ENCODE results near the gene SETD2. TPM values are rescaled to one million over a fixed set of nuclear protein-coding genes. Genes with fewer than 3 reads are reported as not detected.
A peak's percentile ranks its signal among the peaks of the same experiment; 100 is the strongest.
"Not testable (repeated sequence)": the region's sequence is repeated elsewhere in the genome, so short reads cannot be mapped to it uniquely, and the experiment has no call there.

SETD2 gene
- total and polyA plus RNA-seq, 5 donors from 2014 or later = 10.4 to 93.7 (median 11.7) TPM

GRCh38 chr3:47128137-47128536, 35.8 kb downstream of the SETD2 start:
- no peaks in the 10 kb centered on the region for H3K27me3 ChIP-seq (ENCODE audit: control insufficient read depth, insufficient read depth, low read length)
- peaks cover 29 to 53% (median 44%) of the 10 kb centered on the region in 4 donors for H3K4me1 Mint-ChIP-seq
- peaks cover 40% of the 10 kb centered on the region for H3K36me3 Mint-ChIP-seq
- H3K27ac Mint-ChIP-seq = peak overlapping the region in 2 of 3 donors; percentile 34 to 42
- DNase-seq (no peak), ATAC-seq (ENCODE audit: low read depth in 2 of 2) (no peak)
- no peak overlapping the region for H3K27ac ChIP-seq (ENCODE audit: insufficient read depth, low read length, poor library complexity, severe bottlenecking)
- peak overlapping the region; percentile 9 for H3K4me3 ChIP-seq (ENCODE audit: low read depth, low read length)
- H3K36me3 ChIP-seq (ENCODE audit: control insufficient read depth, insufficient read depth, low read length) = peaks cover 17% of the 10 kb centered on the region
- H3K9me3 Mint-ChIP-seq = no peaks in the 10 kb centered on the region
- peaks cover 5% of the 10 kb centered on the region for H3K27me3 Mint-ChIP-seq
- H3K4me3 Mint-ChIP-seq = no peak overlapping the region
- no peaks in the 10 kb centered on the region for H3K9me3 ChIP-seq (ENCODE audit: control insufficient read depth in 2 of 2, low read length in 2 of 2)
- peaks cover 8% of the 10 kb centered on the region for H3K4me1 ChIP-seq (ENCODE audit: control insufficient read depth, insufficient read depth, low read length, poor library complexity, severe bottlenecking)

- Mint-ChIP-seq H3K27ac (peak overlapping the region in 2 of 3 donors; percentile 39 to 66), H3K9me3 (no peaks in the 10 kb centered on the region), H3K4me3 (no peak overlapping the region), H3K27me3 (peaks cover 5% of the 10 kb centered on the region), H3K36me3 (peaks cover 65% of the 10 kb centered on the region), H3K4me1 (peaks cover 34 to 60% (median 49%) of the 10 kb centered on the region in 4 donors)
- Histone ChIP-seq H3K4me3 (ENCODE audit: low read depth, low read length) (no peak overlapping the region), H3K36me3 (ENCODE audit: control insufficient read depth, insufficient read depth, low read length) (peaks cover 43% of the 10 kb centered on the region), H3K27me3 (ENCODE audit: control insufficient read depth, insufficient read depth, low read length) (no peaks in the 10 kb centered on the region), H3K27ac (ENCODE audit: insufficient read depth, low read length, poor library complexity, severe bottlenecking) (no peak overlapping the region), H3K4me1 (ENCODE audit: control insufficient read depth, insufficient read depth, low read length, poor library complexity, severe bottlenecking) (peaks cover 20% of the 10 kb centered on the region), H3K9me3 (ENCODE audit: control insufficient read depth in 2 of 2, low read length in 2 of 2) (no peaks in the 10 kb centered on the region)
- ATAC-seq (ENCODE audit: low read depth in 2 of 2) (no peak), DNase-seq (no peak)
These were observed 40.1 kb downstream of the SETD2 start for GRCh38 chr3:47123857-47124256.

- H3K27me3 ChIP-seq (ENCODE audit: control insufficient read depth, insufficient read depth, low read length) = no peaks in the 10 kb centered on the region
- no peak for ATAC-seq (ENCODE audit: low read depth in 2 of 2)
- H3K36me3 Mint-ChIP-seq = peaks cover 59% of the 10 kb centered on the region
- H3K9me3 ChIP-seq (ENCODE audit: control insufficient read depth in 2 of 2, low read length in 2 of 2) = no peaks in the 10 kb centered on the region
- no peak for DNase-seq
- H3K4me3 ChIP-seq (ENCODE audit: low read depth, low read length) = no peak overlapping the region
- peaks cover 41 to 62% (median 51%) of the 10 kb centered on the region in 4 donors for H3K4me1 Mint-ChIP-seq
- peaks cover 32% of the 10 kb centered on the region for H3K4me1 ChIP-seq (ENCODE audit: control insufficient read depth, insufficient read depth, low read length, poor library complexity, severe bottlenecking)
- no peak overlapping the region for H3K27ac ChIP-seq (ENCODE audit: insufficient read depth, low read length, poor library complexity, severe bottlenecking)
- H3K27me3 Mint-ChIP-seq = no peaks in the 10 kb centered on the region
- H3K4me3 Mint-ChIP-seq = no peak overlapping the region
- H3K9me3 Mint-ChIP-seq = no peaks in the 10 kb centered on the region
- H3K36me3 ChIP-seq (ENCODE audit: control insufficient read depth, insufficient read depth, low read length) = peaks cover 47% of the 10 kb centered on the region
- H3K27ac Mint-ChIP-seq = peak overlapping the region in 2 of 3 donors; percentile 22 to 44
These were observed 42.5 kb downstream of the SETD2 start for GRCh38 chr3:47121409-47121808.

GRCh38 chr3:47120138-47120537, 43.8 kb downstream of the SETD2 start:
- peak overlapping the region; percentile 44 to 80 (median 74) for H3K27ac Mint-ChIP-seq
- Histone ChIP-seq H3K9me3 (ENCODE audit: control insufficient read depth in 2 of 2, low read length in 2 of 2) (no peaks in the 10 kb centered on the region), H3K36me3 (ENCODE audit: control insufficient read depth, insufficient read depth, low read length) (peaks cover 55% of the 10 kb centered on the region), H3K4me3 (ENCODE audit: low read depth, low read length) (no peak overlapping the region), H3K4me1 (ENCODE audit: control insufficient read depth, insufficient read depth, low read length, poor library complexity, severe bottlenecking) (peaks cover 32% of the 10 kb centered on the region), H3K27ac (ENCODE audit: insufficient read depth, low read length, poor library complexity, severe bottlenecking) (no peak overlapping the region), H3K27me3 (ENCODE audit: control insufficient read depth, insufficient read depth, low read length) (no peaks in the 10 kb centered on the region)
- H3K27me3 Mint-ChIP-seq = no peaks in the 10 kb centered on the region
- H3K36me3 Mint-ChIP-seq = peaks cover 51% of the 10 kb centered on the region
- H3K9me3 Mint-ChIP-seq = no peaks in the 10 kb centered on the region
- peaks cover 39 to 56% (median 50%) of the 10 kb centered on the region in 4 donors for H3K4me1 Mint-ChIP-seq
- no peak for ATAC-seq (ENCODE audit: low read depth in 2 of 2)
- peak in 1 of 3 donors; percentile 44 for DNase-seq
- peak overlapping the region in 2 of 4 donors; percentile 6 to 13 for H3K4me3 Mint-ChIP-seq

- not testable (repeated sequence) for H3K9me3 ChIP-seq (ENCODE audit: control insufficient read depth in 2 of 2, low read length in 2 of 2); DNase-seq; H3K4me3 ChIP-seq (ENCODE audit: low read depth, low read length); H3K27me3 Mint-ChIP-seq; H3K9me3 Mint-ChIP-seq; H3K27ac ChIP-seq (ENCODE audit: insufficient read depth, low read length, poor library complexity, severe bottlenecking); ATAC-seq (ENCODE audit: low read depth in 2 of 2); H3K27me3 ChIP-seq (ENCODE audit: control insufficient read depth, insufficient read depth, low read length)
- Mint-ChIP-seq H3K4me1 (peaks cover 42 to 59% (median 50%) of the 10 kb centered on the region in 4 donors), H3K27ac (peak overlapping the region; percentile 4 to 53 (median 44)), H3K36me3 (peaks cover 50% of the 10 kb centered on the region), H3K4me3 (peak overlapping the region in 2 of 4 donors; percentile 28 to 33)
- Histone ChIP-seq H3K4me1 (ENCODE audit: control insufficient read depth, insufficient read depth, low read length, poor library complexity, severe bottlenecking) (peaks cover 32% of the 10 kb centered on the region), H3K36me3 (ENCODE audit: control insufficient read depth, insufficient read depth, low read length) (peaks cover 61% of the 10 kb centered on the region)
These were observed 44.5 kb downstream of the SETD2 start for GRCh38 chr3:47119387-47119786.

GRCh38 chr3:47117807-47118364, 46.0 kb downstream of the SETD2 start:
- Mint-ChIP-seq H3K4me1 (peaks cover 45 to 56% (median 50%) of the 10 kb centered on the region in 4 donors), H3K9me3 (no peaks in the 10 kb centered on the region), H3K27me3 (no peaks in the 10 kb centered on the region), H3K36me3 (peaks cover 50% of the 10 kb centered on the region), H3K4me3 (peak overlapping the region; percentile 27 to 68 (median 48)), H3K27ac (peak overlapping the region; percentile 23 to 87 (median 75))
- H3K27me3 ChIP-seq (ENCODE audit: control insufficient read depth, insufficient read depth, low read length) = no peaks in the 10 kb centered on the region
- peak overlapping the region; percentile 56 for H3K27ac ChIP-seq (ENCODE audit: insufficient read depth, low read length, poor library complexity, severe bottlenecking)
- H3K9me3 ChIP-seq (ENCODE audit: control insufficient read depth in 2 of 2, low read length in 2 of 2) = no peaks in the 10 kb centered on the region
- H3K4me3 ChIP-seq (ENCODE audit: low read depth, low read length) = peak overlapping the region; percentile 58
- peak in 2 of 3 donors; percentile 32 to 50 for DNase-seq
- H3K36me3 ChIP-seq (ENCODE audit: control insufficient read depth, insufficient read depth, low read length) = peaks cover 61% of the 10 kb centered on the region
- peaks cover 32% of the 10 kb centered on the region for H3K4me1 ChIP-seq (ENCODE audit: control insufficient read depth, insufficient read depth, low read length, poor library complexity, severe bottlenecking)
- peak; percentile 81 to 82 for ATAC-seq (ENCODE audit: low read depth in 2 of 2)

GRCh38 chr3:47115524-47115923, 48.4 kb downstream of the SETD2 start:
- H3K27ac Mint-ChIP-seq; H3K9me3 ChIP-seq (ENCODE audit: control insufficient read depth in 2 of 2, low read length in 2 of 2); ATAC-seq (ENCODE audit: low read depth in 2 of 2); H3K27me3 Mint-ChIP-seq; H3K27me3 ChIP-seq (ENCODE audit: control insufficient read depth, insufficient read depth, low read length); H3K27ac ChIP-seq (ENCODE audit: insufficient read depth, low read length, poor library complexity, severe bottlenecking); DNase-seq; H3K4me3 Mint-ChIP-seq; H3K9me3 Mint-ChIP-seq; H3K4me3 ChIP-seq (ENCODE audit: low read depth, low read length): not testable (repeated sequence)
- Mint-ChIP-seq H3K36me3 (peaks cover 43% of the 10 kb centered on the region), H3K4me1 (peaks cover 31 to 42% (median 41%) of the 10 kb centered on the region in 4 donors)
- Histone ChIP-seq H3K36me3 (ENCODE audit: control insufficient read depth, insufficient read depth, low read length) (peaks cover 62% of the 10 kb centered on the region), H3K4me1 (ENCODE audit: control insufficient read depth, insufficient read depth, low read length, poor library complexity, severe bottlenecking) (peaks cover 29% of the 10 kb centered on the region)
